Measurements from ENCODE around the gene TRAPPC12. TPM values are rescaled to one million over a fixed set of nuclear protein-coding genes. Genes with fewer than 3 reads are reported as not detected.

The TRAPPC12 gene
- total and polyA plus RNA-seq, 12 donors, result 71.9 to 256 (median 89.6) TPM

DNA sequence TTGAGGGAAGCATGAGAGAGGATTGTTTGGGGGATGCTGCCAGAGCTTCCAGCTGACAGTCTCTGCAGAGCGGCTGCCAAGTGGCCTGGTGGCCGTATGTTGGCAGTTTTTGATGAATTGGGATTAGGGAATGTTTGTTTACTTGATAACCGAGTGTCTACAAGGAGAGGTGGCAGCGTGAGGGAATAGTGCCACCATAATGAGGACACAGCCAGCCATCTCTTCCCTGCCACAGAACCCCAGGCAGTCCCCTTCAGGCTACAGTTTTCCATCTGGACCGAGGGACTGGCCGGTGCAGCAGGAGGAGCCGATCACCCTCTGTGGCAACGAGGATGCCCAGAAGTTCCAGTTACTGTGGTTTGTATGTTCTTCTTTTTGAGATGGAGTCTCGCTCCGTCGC, 55.2 kb downstream of the TRAPPC12 start:
- ATAC-seq (no peak), DNase-seq (no peak)
- TF ChIP-seq, protein P1, sequence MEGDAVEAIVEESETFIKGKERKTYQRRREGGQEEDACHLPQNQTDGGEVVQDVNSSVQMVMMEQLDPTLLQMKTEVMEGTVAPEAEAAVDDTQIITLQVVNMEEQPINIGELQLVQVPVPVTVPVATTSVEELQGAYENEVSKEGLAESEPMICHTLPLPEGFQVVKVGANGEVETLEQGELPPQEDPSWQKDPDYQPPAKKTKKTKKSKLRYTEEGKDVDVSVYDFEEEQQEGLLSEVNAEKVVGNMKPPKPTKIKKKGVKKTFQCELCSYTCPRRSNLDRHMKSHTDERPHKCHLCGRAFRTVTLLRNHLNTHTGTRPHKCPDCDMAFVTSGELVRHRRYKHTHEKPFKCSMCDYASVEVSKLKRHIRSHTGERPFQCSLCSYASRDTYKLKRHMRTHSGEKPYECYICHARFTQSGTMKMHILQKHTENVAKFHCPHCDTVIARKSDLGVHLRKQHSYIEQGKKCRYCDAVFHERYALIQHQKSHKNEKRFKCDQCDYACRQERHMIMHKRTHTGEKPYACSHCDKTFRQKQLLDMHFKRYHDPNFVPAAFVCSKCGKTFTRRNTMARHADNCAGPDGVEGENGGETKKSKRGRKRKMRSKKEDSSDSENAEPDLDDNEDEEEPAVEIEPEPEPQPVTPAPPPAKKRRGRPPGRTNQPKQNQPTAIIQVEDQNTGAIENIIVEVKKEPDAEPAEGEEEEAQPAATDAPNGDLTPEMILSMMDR (IDR thresholded peaks at IDR 0.05), result no peak
- intact Hi-C loops (cut with DNase I), result no loop called here
- Histone ChIP-seq H3K27ac (no peak overlapping the region), H3K9me3 (no peaks in the 10 kb centered on the region), H3K27me3 (no peaks in the 10 kb centered on the region), H3K4me1 (peaks cover 0 to 22% (median 11%) of the 10 kb centered on the region in 9 donors), H3K36me3 (peaks cover 0 to 63% (median 11%) of the 10 kb centered on the region in 9 donors), H3K4me3 (no peak overlapping the region)
- WGBS, 2 donors, result 85 to 88% methylated on average over 11 of the region's 11 CpGs

- Histone ChIP-seq H3K4me3 (no peak overlapping the region), H3K4me1 (peaks cover 0 to 25% (median 11%) of the 10 kb centered on the region in 9 donors), H3K27ac (no peak overlapping the region), H3K36me3 (peaks cover 0 to 55% (median 11%) of the 10 kb centered on the region in 9 donors), H3K27me3 (no peaks in the 10 kb centered on the region), H3K9me3 (no peaks in the 10 kb centered on the region)
- no peak for ATAC-seq
- TF ChIP-seq, protein P1 (IDR thresholded peaks at IDR 0.05), result no peak
- DNase-seq, result no peak
- 90 to 94% methylated on average over 5 of the region's 5 CpGs for WGBS, 2 donors
- intact Hi-C loops (cut with DNase I), result no loop called here
Measured at GRCh38 chr2:3435445-3435844, 56.0 kb downstream of the TRAPPC12 start.

DNA sequence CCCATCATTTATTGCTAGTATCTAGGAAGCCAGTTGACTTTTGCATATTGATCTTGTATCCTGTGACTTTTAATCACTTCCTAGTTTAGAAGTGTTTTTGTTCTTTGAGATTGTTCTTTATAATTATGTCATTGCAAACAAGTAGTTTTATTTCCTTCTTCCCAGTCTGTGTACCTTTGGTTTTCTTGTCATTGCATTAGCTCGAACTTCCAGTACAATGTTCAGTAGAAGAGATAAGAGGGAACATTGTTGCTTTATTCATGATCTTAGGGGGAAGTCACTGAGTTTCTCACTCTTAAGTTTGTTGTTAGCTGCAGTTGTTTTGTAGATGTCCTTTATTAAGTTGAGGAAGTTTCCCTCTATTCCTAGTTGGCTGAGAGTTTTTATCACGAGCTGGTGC, 61.0 kb downstream of the TRAPPC12 start:
- intact Hi-C loops (cut with DNase I), result no loop called here
- Histone ChIP-seq H3K36me3 (peaks cover 0 to 33% (median 11%) of the 10 kb centered on the region in 9 donors), H3K27ac (peak overlapping the region in 3 of 10 donors; percentile 4 to 34 (median 19)), H3K4me1 (peaks cover 0 to 14% (median 9%) of the 10 kb centered on the region in 9 donors), H3K27me3 (no peaks in the 10 kb centered on the region), H3K9me3 (no peaks in the 10 kb centered on the region), H3K4me3 (no peak overlapping the region)
- WGBS, 2 donors, result 39 to 48% methylated on average over 2 of the region's 2 CpGs
- ATAC-seq (no peak), DNase-seq (no peak)
- TF ChIP-seq, protein P1 (IDR thresholded peaks at IDR 0.05), result no peak

DNA sequence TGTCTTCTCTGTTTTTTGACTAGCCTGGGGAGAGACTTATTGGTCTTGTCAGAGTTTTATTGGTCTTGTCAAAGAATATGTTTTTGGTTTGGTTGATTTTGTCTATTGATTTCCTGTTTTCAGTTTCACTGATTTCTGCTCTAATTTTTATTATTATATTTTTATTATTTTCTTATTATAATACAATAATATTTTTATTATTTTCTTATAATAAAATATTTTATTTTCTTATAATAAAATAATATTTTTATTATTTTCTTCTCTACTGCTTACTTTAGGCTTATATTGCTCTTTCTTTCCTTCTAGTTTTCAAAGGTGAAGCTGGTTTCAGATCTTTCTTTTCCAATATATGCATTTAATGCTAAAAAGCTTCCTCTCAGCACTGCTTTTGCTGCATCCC, 62.0 kb downstream of the TRAPPC12 start:
- Histone ChIP-seq H3K4me1 (peaks cover 0 to 14% (median 9%) of the 10 kb centered on the region in 9 donors), H3K27me3 (no peaks in the 10 kb centered on the region), H3K9me3 (peaks cover 0 to under 1% (median 0%) of the 10 kb centered on the region in 11 donors), H3K4me3 (no peak overlapping the region), H3K27ac (no peak overlapping the region), H3K36me3 (peaks cover 0 to 37% (median 11%) of the 10 kb centered on the region in 9 donors)
- TF ChIP-seq, protein P1 (IDR thresholded peaks at IDR 0.05), result no peak
- intact Hi-C loops (cut with DNase I), result no loop called here
- ATAC-seq (no peak), DNase-seq (no peak)

All from heart right ventricle (tissue), 16 donors.